ENCODE data around the gene TREM2. TPM values are rescaled to one million over a fixed set of nuclear protein-coding genes. Genes with fewer than 3 reads are reported as not detected.

TREM2 gene
- total RNA-seq, 2 experiments from 2014 or later: not detected

DNA sequence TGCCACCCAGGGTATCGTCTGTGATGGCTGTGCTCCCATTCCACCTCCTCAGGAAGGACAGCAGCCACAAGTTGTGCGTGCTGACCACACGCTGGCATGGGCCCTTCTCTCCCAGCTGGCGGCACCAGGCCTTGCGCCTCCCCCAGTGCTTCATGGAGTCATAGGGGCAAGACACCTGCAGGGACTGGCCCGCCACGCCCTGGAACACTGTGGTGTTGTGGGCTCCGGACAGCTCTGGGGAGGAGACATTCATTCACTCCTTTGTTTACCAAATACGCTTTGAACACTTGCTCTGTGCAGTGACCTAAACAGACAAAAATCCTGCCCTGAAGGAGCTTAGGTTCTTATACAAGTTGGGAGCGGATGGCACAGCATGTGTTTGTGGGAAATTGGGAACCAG is 1.5 kb downstream of the TREM2 start:
- H3K4me3 Mint-ChIP-seq: no peak overlapping the region
- H3K27me3 Mint-ChIP-seq (ENCODE audit: low read depth): no peaks in the 10 kb centered on the region
- intact Hi-C loops (cut with micrococcal nuclease): no loop called here
- DNase-seq: no peak
- CTCF ChIA-PET: no interaction called here
- no peak overlapping the region for H3K27ac Mint-ChIP-seq
- no peaks in the 10 kb centered on the region for H3K9me3 Mint-ChIP-seq
- H3K36me3 Mint-ChIP-seq (ENCODE audit: low read depth): no peaks in the 10 kb centered on the region
- no peaks in the 10 kb centered on the region for H3K4me1 Mint-ChIP-seq (ENCODE audit: low read depth)

DNA sequence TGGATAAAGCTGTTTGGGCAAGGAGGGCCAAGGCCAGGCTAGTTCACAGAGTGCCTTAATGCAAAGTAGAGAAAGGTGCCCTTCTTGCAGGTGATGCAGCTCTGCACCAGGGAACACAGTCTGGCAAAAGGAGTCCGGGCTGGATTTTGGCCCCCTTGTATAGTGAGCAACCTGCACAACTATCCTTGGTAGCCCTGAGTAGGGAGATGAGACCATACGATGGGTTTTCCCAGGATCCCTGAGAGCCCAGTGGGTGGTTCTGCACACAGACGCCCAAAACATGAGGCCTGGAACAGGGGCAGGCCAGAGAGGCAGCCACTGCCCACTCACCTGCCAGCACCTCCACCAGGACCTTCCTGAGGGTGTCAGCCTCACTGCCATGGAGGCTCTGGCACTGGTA is 2.0 kb downstream of the TREM2 start:
- Mint-ChIP-seq H3K4me3 (no peak overlapping the region), H3K4me1 (ENCODE audit: low read depth) (no peaks in the 10 kb centered on the region), H3K27ac (no peak overlapping the region), H3K27me3 (ENCODE audit: low read depth) (no peaks in the 10 kb centered on the region), H3K36me3 (ENCODE audit: low read depth) (no peaks in the 10 kb centered on the region), H3K9me3 (no peaks in the 10 kb centered on the region)
- intact Hi-C loops (cut with micrococcal nuclease): no loop called here
- CTCF ChIA-PET: no interaction called here
- no peak for DNase-seq

DNA sequence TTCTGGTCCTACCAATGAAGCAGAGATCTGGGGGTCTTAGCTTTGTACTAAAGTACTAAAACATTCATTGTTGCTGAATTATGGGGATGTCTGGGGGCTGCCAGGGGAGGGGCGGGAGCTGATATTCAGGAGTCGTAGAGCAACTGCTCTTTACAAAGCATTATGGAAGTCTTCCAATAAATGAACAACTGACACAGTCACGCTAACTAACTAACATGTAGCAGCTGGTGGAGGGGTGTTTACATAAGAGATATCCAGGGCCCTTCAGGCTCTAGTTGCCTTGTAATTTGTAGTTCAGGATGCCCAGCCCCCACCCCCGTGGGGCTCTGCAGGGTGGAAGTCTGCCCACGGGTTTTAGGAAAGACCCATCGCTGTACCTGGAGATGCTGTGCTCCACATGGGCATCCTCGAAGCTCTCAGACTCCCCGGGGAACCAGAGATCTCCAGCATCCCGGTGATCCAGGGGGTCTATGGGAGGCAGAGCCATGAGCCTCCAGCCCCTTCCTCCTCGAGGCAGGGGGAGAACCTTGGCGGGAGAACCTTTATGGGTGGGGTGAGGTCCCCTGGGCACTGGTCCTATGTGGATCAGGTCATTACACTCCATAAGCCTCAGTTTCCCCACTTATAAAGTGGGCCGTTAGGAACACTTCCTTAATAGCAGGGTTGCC is 3.4 kb downstream of the TREM2 start:
- DNase-seq: no peak
- Mint-ChIP-seq H3K36me3 (ENCODE audit: low read depth) (no peaks in the 10 kb centered on the region), H3K4me1 (ENCODE audit: low read depth) (no peaks in the 10 kb centered on the region), H3K9me3 (no peaks in the 10 kb centered on the region), H3K4me3 (no peak overlapping the region), H3K27ac (no peak overlapping the region), H3K27me3 (ENCODE audit: low read depth) (no peaks in the 10 kb centered on the region)
- CTCF ChIA-PET: no interaction called here
- intact Hi-C loops (cut with micrococcal nuclease): no loop called here

GRCh38 chr6:41157323-41157722 is 5.6 kb downstream of the TREM2 start:
- CTCF ChIA-PET: no interaction called here
- H3K9me3 Mint-ChIP-seq: no peaks in the 10 kb centered on the region
- H3K27ac Mint-ChIP-seq: no peak overlapping the region
- intact Hi-C loops (cut with micrococcal nuclease): no loop called here
- H3K4me1 Mint-ChIP-seq (ENCODE audit: low read depth): peaks cover 3% of the 10 kb centered on the region
- H3K27me3 Mint-ChIP-seq (ENCODE audit: low read depth): no peaks in the 10 kb centered on the region
- no peak for DNase-seq
- no peak overlapping the region for H3K4me3 Mint-ChIP-seq
- no peaks in the 10 kb centered on the region for H3K36me3 Mint-ChIP-seq (ENCODE audit: low read depth)

DNA sequence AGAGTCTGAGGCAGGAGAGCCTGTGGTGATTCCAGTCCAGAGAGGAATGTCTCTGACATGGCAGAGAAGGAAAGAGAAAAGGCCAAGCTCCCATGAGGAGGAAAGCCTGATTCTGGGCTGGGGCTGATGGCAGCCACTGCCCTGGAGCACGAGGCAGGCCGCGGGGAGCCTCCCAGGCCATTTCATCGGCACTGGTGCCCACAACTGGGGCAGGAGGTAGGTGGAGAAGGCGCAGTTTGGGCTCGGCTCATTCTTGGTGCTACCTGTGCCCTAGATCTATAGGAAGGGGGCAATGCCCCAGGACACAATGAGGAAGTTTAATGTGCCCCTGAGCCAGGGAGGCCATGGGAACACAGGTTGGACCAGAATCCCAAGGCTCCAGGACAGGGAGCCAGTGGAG is 6.1 kb downstream of the TREM2 start:
- peaks cover 3% of the 10 kb centered on the region for H3K4me1 Mint-ChIP-seq (ENCODE audit: low read depth)
- H3K4me3 Mint-ChIP-seq: no peak overlapping the region
- no peaks in the 10 kb centered on the region for H3K27me3 Mint-ChIP-seq (ENCODE audit: low read depth)
- no peaks in the 10 kb centered on the region for H3K36me3 Mint-ChIP-seq (ENCODE audit: low read depth)
- intact Hi-C loops (cut with micrococcal nuclease): no loop called here
- CTCF ChIA-PET: interaction anchor here (0.6 kb wide), 1 partner anchor 150 kb away, joined by 3 read pairs; no protein-coding TSS in a partner anchor
- no peak overlapping the region for H3K27ac Mint-ChIP-seq
- no peak for DNase-seq
- H3K9me3 Mint-ChIP-seq: no peaks in the 10 kb centered on the region

- no peak overlapping the region for H3K27ac Mint-ChIP-seq
- intact Hi-C loops (cut with micrococcal nuclease): no loop called here
Observed at GRCh38 chr6:41156001-41156400, 6.9 kb downstream of the TREM2 start.

GRCh38 chr6:41155132-41155805 is 7.6 kb downstream of the TREM2 start:
- CTCF ChIA-PET: no interaction called here
- H3K27me3 Mint-ChIP-seq (ENCODE audit: low read depth): no peaks in the 10 kb centered on the region

More at GRCh38 chr6:41156001-41156400, 6.9 kb downstream of the TREM2 start:
- DNase-seq: no peak
- Mint-ChIP-seq H3K36me3 (ENCODE audit: low read depth) (no peaks in the 10 kb centered on the region), H3K4me1 (ENCODE audit: low read depth) (peaks cover 3% of the 10 kb centered on the region), H3K4me3 (no peak overlapping the region), H3K9me3 (no peaks in the 10 kb centered on the region), H3K27me3 (ENCODE audit: low read depth) (no peaks in the 10 kb centered on the region)
- CTCF ChIA-PET: interaction anchor here (0.6 kb wide), 2 partner anchors 23 to 151 kb away, joined by 3 read pairs; no protein-coding TSS in a partner anchor

DNA sequence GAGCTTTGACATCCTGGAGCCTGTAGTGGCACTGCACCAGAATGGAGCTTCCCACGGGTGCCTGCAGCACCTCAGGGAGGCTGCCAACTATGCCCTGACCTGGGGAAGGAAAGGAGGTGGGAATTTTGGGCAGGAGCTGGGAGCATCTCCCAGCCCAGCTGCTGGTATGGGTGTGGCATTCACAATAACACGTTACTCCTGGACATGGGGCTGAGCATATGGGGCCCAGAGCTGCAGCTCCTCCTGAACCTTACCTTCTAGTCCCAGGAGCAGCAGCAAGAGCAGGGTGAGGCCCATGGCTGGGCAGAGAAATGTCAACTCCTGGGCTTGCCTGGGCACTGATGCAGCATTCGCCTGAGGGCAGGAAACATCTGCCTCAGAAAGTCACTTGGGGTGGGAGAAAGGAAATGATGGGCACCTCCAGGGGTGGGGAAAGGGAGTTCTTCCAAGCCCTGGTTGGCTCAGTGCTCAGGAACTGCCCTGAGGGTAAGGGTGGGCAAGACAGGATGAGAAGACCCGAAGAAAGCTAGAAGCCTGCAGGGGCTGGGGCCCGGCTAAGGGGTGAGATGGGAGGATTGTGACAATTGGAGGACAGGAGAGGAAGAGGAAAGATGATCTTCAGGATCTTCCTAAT is 8.8 kb downstream of the TREM2 start, which contains the start of gene TREML1:
Gene TREML1 (minus strand): TSS at position 356 of the 634 bp plus-strand sequence. CDS start 59 bp downstream, at position 297.
- peaks cover 3% of the 10 kb centered on the region for H3K4me1 Mint-ChIP-seq (ENCODE audit: low read depth)
- no peaks in the 10 kb centered on the region for H3K9me3 Mint-ChIP-seq
- CTCF ChIA-PET: interaction anchor here (0.9 kb wide), 1 partner anchor 136 kb away, joined by 3 read pairs; no protein-coding TSS in a partner anchor
- peaks cover 3% of the 10 kb centered on the region for H3K36me3 Mint-ChIP-seq (ENCODE audit: low read depth)
- no peak for DNase-seq
- H3K27me3 Mint-ChIP-seq (ENCODE audit: low read depth): no peaks in the 10 kb centered on the region
- H3K4me3 Mint-ChIP-seq: no peak within 1 kb of the TSS
- no peak within 1 kb of the TSS for H3K27ac Mint-ChIP-seq
- intact Hi-C loops (cut with micrococcal nuclease): no loop called here

More at GRCh38 chr6:41155132-41155805, 7.6 kb downstream of the TREM2 start:
- peaks cover 3% of the 10 kb centered on the region for H3K4me1 Mint-ChIP-seq (ENCODE audit: low read depth)
- no peaks in the 10 kb centered on the region for H3K9me3 Mint-ChIP-seq
- no peak overlapping the region for H3K27ac Mint-ChIP-seq
- H3K36me3 Mint-ChIP-seq (ENCODE audit: low read depth): no peaks in the 10 kb centered on the region
- intact Hi-C loops (cut with micrococcal nuclease): no loop called here
- DNase-seq: no peak
- H3K4me3 Mint-ChIP-seq: no peak overlapping the region

GRCh38 chr6:41153451-41153850 is 9.5 kb downstream of the TREM2 start:
- CTCF ChIA-PET: no interaction called here
- intact Hi-C loops (cut with micrococcal nuclease): no loop called here

DNA sequence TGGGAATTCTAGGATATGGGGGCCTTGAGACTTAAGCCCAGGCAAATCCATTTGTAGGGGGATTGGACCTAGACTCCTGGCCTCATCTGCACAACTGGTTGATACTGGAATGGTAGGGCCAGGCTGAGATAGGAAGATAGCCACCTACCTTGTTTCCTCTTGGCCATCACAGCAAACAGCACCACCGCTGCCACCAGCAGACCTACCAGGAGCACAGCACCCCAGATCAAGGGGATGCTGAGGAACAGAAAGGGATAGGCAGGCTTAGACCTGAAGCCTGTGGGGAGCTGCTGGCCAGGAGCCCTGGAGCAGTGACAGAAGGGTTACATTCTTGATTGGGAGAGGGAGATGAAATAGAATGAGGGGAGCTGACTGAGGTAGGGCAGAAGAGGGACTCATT is 12.2 kb downstream of the TREM2 start:
- no peak overlapping the region for H3K27ac Mint-ChIP-seq
- CTCF ChIA-PET: no interaction called here

More at GRCh38 chr6:41153451-41153850, 9.5 kb downstream of the TREM2 start:
- no peaks in the 10 kb centered on the region for H3K27me3 Mint-ChIP-seq (ENCODE audit: low read depth)
- H3K4me3 Mint-ChIP-seq: no peak overlapping the region
- peaks cover 3% of the 10 kb centered on the region for H3K4me1 Mint-ChIP-seq (ENCODE audit: low read depth)
- peaks cover 3% of the 10 kb centered on the region for H3K36me3 Mint-ChIP-seq (ENCODE audit: low read depth)
- no peaks in the 10 kb centered on the region for H3K9me3 Mint-ChIP-seq
- DNase-seq: no peak
- H3K27ac Mint-ChIP-seq: no peak overlapping the region

GRCh38 chr6:41147917-41148316 is 15.0 kb downstream of the TREM2 start:
- H3K4me1 Mint-ChIP-seq (ENCODE audit: low read depth): peaks cover 10% of the 10 kb centered on the region
- CTCF ChIA-PET: interaction anchor here (0.6 kb wide), 1 partner anchor 196 kb away, joined by 3 read pairs; no protein-coding TSS in a partner anchor
- intact Hi-C loops (cut with micrococcal nuclease): loop anchor here (5.0 kb wide), 1 partner anchor 46 kb away; no protein-coding TSS in a partner anchor
- H3K36me3 Mint-ChIP-seq (ENCODE audit: low read depth): peaks cover 11% of the 10 kb centered on the region
- H3K9me3 Mint-ChIP-seq: no peaks in the 10 kb centered on the region
- no peaks in the 10 kb centered on the region for H3K27me3 Mint-ChIP-seq (ENCODE audit: low read depth)
- no peak overlapping the region for H3K4me3 Mint-ChIP-seq
- no peak overlapping the region for H3K27ac Mint-ChIP-seq
- DNase-seq: no peak

More for the DNA sequence above, 12.2 kb downstream of the TREM2 start:
- intact Hi-C loops (cut with micrococcal nuclease): no loop called here
- no peaks in the 10 kb centered on the region for H3K27me3 Mint-ChIP-seq (ENCODE audit: low read depth)
- H3K4me1 Mint-ChIP-seq (ENCODE audit: low read depth): peaks cover 13% of the 10 kb centered on the region
- no peak overlapping the region for H3K4me3 Mint-ChIP-seq
- no peaks in the 10 kb centered on the region for H3K9me3 Mint-ChIP-seq
- peaks cover 8% of the 10 kb centered on the region for H3K36me3 Mint-ChIP-seq (ENCODE audit: low read depth)
- DNase-seq: no peak

GRCh38 chr6:41136911-41137310 is 26.0 kb downstream of the TREM2 start:
- Mint-ChIP-seq H3K4me1 (ENCODE audit: low read depth) (no peaks in the 10 kb centered on the region), H3K36me3 (ENCODE audit: low read depth) (peaks cover 13% of the 10 kb centered on the region), H3K4me3 (no peak overlapping the region), H3K27me3 (ENCODE audit: low read depth) (no peaks in the 10 kb centered on the region), H3K9me3 (no peaks in the 10 kb centered on the region), H3K27ac (no peak overlapping the region)
- DNase-seq: no peak
- intact Hi-C loops (cut with micrococcal nuclease): no loop called here
- CTCF ChIA-PET: no interaction called here
